Testis (tissue), 2 donors: ENCODE measurements around the gene FHL1.

ENCODE experiments used
- CTCF ChIP-seq, 3 experiments: fragments of 450-650 bp in 2 of 3; fragments of 200-600 bp in 1 of 3; sonication (generic) in 1 of 3; IDR thresholded peaks; one replicate each; pipeline ENCODE4 v1.5.1; 2016 to 2019; ENCODE audit warnings: antibody characterized with exemption in 3 of 3, mild to moderate bottlenecking in 2 of 3, moderate library complexity in 1 of 3
- POLR2A ChIP-seq: fragments of 450-650 bp; IDR thresholded peaks from one replicate; pipeline ENCODE4 v1.6.1; 2017; ENCODE audit warnings: antibody characterized with exemption, mild to moderate bottlenecking, moderate library complexity

- TF ChIP-seq POLR2A: no peak
- TF ChIP-seq CTCF (IDR thresholded peaks at IDR 0.05): no peak
Measured at GRCh38 chrX:136210806-136211205, 63.5 kb downstream of the FHL1 start.
